GM20431 (cell line): ENCODE results near the gene ROR2.

ENCODE experiments used
- in situ Hi-C: fragments of 300-500 bp; cut with MseI, MboI; formaldehyde crosslinking; loops from one replicate; pipeline ENCODE4 v1.15.0; 2020; ENCODE audit warnings: low sequenced_read_pairs; ENCODE audit not compliant: unreplicated experiment

ROR2 gene

DNA sequence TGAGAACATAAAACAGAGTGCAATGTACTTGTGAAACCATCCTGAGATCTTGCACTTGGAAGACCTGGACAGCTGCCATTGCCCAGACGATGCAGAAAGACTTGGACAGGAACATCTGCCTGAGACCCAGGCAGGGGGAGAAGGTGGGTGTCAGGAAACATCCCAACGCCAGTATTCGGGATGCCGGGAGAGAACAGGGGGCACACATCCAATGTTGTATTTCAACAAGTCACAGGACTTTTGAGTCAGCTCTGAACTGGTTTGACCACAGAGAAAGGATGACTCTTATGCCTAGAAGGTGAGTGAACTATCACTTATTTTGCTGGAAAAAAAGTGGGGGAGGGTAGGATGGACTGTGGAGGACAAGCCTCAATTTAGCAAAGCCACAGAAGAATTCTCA is 124.6 kb downstream of the ROR2 start:
- in situ Hi-C loops: no loop called here

DNA sequence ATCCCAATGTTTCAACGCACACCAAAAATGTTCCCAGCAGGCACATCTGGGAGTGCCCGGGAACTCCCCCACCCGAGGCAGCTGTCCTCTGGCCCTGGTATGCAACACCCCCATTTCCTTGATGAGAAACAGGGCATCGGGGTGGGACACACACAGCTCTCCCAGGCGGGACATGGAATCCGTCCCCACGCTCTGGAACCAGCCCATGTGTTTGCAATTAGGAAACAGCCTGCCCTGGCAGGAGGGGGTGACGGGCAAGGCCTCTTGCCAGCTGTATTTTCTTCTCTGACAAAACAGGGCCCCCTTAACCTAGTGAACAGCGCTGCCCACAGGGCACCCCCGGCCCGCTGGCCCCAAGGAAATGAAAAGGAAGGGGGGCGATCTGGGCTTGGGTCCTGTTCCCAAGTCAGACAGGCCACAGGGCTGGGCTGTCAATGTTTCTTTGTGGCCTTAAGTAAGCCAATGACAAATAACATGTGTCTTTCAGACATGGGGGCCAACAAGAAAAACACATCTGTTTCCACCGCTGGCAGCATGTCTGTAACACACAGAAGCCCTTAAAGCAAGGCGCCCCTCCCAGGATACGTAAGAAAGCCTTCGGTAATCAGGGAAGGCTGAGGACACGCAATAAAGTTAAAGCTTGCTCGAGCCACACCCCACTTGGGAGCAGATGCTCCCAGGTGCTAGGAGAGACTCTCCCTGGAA is 125.3 kb downstream of the ROR2 start:
- in situ Hi-C loops: no loop called here

DNA sequence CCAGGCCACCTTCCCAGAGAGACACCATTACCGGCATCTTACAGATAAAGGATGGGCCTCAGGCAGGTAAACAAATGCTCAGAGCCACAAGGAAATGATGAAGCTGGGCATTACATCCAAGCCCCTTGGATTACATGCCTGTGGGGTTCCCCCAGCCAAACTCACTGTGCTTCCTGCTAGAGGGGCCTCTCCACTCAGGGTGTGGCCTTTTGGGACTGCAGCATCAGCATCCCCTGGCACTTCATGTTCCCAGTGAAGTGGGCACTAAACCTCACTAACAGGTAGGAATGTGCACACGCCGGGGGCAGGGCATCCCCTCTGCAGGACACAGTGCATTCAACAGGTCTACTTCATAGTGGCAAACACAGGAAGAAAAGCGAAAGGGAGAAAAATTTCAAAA is 125.9 kb downstream of the ROR2 start:
- in situ Hi-C loops: no loop called here

DNA sequence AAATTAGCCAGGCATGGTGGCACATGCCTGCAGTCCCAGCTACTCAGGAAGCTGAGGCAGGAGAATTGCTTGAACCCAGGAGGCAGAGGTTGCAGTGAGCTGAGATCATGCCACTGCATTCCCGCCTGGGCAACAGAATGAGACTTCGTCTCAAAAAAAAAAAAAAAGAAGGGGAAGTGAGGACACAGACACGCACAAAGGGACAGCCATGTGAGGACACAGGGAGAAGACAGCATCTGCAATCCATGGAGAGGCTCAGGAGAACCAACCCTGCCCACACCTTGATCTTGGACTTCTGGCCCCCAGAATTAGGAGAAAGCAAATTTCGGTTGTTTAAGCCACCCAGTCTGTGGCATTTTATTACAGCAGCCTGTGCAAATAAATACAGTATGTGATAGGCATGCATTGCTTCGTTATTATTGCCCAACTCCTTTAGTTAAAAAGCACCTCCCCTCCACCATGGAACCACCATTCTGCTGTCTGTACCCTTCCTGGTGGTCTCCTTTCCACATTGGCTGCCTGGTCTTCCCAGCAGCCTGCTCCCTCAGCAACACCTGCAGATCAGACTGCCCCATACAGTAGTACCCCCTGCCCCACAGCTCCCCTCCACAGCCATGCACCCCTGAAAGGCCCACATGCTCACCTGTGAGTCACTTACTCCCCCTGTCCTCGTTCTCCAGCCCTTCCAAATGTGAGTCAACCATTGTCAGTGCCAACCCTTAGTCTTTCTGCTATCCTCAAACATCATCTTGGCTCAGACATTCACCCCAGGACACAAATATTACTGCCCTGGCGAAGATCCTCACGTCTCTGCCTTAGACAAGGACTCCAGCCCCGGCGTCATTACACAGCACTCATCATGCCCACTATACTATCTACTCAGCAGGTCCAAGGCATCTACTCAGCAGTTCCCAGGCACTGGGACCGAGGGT is 128.8 kb downstream of the ROR2 start:
- in situ Hi-C loops: no loop called here

DNA sequence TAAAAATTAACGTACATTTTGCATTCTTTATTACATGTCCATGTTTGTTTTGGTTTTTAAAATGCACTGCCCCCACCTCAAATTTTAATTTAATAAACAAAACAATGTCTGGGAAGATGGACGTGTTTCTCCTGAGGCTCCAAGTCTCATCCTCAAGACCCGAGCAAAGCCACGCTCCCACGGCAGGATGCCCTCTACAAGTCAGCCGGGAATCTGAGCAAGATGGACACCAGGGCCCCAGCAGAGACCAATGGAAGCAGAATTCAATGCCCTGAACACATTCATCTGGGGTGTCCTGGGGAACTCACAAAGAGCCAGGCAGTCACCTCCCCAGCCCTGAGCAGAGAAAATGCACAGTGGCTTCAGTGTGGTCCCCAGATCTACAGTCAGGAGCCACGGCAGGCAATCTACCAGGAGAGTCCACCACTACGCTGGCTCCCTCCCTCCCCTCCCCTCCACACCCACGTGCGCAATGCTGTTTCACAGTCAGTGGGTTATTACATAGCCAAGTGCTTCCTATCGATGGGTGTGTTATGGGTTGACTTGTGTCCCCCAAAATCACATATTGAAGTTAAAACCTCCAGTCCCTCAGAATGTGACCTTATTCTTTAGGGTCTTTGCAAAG is 129.8 kb downstream of the ROR2 start:
- in situ Hi-C loops: no loop called here

DNA sequence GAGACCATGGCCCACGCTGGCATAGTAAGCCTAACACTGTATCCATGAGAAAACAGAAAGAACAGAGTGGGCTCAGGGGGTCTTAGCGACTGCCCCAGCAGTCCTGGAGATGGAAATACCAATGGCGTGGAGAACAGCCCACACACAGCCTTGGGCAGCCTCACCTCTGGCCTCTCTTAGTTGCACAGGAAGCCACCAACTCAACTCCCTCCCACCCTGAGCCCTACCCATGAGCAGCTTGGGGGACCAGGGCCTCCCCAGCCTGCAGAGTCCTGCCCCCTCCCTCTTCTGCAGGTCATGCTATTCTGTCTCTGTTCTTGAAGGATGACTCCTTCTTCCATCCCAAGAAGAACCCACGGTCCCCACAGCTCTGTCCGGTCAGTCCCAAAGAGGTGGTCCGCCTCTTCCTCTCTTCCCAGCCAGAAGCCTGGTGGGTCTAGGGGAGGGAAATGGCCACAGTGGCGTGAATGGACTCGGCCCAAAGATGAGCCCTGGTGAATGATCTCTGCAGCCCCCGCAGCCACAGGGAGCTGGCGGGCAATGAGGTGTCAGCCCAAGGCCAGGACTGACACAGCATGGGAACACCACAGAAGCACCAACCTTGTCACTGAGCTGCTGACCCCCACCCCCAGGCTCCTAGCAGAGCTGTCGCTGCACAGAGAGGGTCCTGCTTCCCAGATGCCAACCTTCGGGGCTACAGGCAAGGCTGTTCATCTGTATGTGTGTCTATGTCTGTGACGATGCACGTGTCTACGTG is 131.2 kb downstream of the ROR2 start:
- in situ Hi-C loops: no loop called here

DNA sequence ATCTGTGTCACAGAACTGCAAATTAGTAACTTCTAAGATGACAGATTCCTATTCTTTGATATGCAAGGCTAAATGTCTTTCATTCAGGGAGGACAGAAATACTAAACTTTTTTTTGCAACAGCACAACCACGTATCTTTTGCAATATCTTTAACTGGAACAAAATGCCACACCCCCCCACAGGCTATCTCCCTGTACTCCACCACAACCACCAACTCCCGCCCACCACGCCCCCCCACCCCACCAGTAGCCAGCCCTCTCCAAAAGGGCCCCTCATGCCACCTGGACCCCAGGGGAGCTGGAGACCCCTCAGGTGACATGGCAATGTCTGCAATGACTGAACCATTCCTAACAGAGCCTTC is 131.8 kb downstream of the ROR2 start:
- in situ Hi-C loops: no loop called here

- in situ Hi-C loops: no loop called here
These were observed 132.4 kb downstream of the ROR2 start for GRCh38 chr9:91817493-91818224.

- in situ Hi-C loops: no loop called here
These were observed 132.9 kb downstream of the ROR2 start for GRCh38 chr9:91817106-91817492.

DNA sequence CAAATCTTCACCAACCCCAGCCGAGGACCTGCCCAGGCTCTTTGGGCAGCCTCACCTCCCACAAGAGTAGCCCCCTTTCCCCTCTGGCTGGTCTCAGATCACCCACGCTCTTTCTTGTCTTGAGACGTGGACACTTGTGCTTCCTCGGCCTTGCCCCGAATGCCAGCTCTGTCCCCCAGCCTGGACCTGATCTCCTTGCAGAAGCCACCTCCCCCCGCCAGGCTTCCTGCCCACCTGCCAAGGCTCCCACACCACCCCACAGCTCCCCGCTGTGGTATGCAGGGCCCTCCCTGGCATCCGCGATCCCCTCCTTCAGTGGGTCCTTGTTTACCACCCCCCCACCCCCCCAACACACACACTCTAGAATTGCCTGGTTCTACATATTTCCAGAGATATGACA is 133.7 kb downstream of the ROR2 start:
- in situ Hi-C loops: no loop called here

GRCh38 chr9:91815896-91816295 is 134.1 kb downstream of the ROR2 start:
- in situ Hi-C loops: no loop called here

GRCh38 chr9:91814753-91815152 is 135.3 kb downstream of the ROR2 start:
- in situ Hi-C loops: no loop called here

GRCh38 chr9:91814201-91814600 is 135.8 kb downstream of the ROR2 start:
- in situ Hi-C loops: no loop called here

GRCh38 chr9:91813176-91813795 is 136.7 kb downstream of the ROR2 start:
- in situ Hi-C loops: no loop called here

DNA sequence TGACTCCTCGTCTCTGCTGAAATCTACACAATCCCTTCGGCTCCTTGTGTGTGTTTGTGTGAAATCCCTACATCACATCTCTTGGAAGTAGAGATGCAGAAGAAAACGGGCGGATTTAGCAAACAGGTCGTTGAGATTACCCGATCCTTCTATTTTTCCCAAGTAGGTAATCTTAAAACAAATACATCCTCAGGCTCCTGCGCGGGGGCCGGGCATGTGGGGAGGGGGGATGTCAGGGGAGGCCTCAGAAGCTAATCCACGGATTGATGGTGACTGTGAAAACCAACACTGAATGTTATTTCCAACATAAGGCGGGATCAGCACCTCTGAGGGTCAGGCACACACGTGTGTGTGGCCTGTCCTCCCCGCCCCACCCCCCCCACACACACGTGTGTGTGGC is 137.8 kb downstream of the ROR2 start:
- in situ Hi-C loops: no loop called here

DNA sequence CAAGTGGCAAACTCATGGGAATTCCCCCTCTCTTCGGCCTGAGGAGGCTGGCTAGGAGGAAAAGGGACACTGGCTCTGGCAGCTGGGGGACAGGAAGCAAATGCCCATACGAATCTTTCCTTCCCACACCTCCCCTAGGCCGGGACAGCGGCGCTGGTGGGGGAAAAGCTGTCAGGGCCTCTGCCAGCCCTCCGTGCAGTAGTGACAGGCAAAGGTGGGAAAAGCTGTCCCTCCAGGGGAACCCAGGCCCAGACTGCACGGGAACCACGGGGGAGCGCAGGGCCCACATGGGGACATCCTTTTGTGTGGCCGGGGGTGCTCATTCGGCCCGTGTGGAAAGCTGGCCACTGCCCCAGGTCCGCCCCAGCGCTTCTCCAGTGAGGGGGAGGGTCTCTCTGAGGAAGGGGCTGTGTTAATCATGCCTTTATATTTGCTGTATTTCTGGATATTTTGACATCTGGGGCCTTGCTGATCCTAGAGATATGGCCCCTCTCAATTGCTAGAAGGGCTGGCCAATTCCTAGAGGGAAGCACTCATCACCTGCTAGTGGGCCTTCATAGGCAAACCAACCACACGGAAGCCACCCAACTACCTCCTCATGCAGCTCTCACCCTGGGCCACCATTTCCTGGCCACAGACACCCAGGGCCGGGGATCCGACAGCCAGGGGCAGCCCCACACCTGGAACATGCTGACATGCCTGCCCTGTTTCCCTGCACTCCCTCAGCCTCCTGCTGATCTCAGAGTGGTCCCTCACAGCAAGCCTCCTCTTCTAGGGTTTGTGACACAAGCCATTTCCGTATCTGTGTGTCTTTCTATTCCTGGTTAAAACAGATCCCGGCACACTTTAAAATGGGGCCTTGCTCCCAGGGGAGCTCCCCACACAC is 138.8 kb downstream of the ROR2 start:
- in situ Hi-C loops: no loop called here

- in situ Hi-C loops: no loop called here
These were observed 139.6 kb downstream of the ROR2 start for GRCh38 chr9:91810286-91810905.
